ENCODE results near the gene PAFAH2.

Gene PAFAH2

GRCh38 chr1:25927521-25928265 lies 70.2 kb downstream of the PAFAH2 start:
- no peak for DNase-seq

GRCh38 chr1:25926731-25927496 lies 70.9 kb downstream of the PAFAH2 start:
- no peak for DNase-seq

GRCh38 chr1:25924454-25924853 lies 73.4 kb downstream of the PAFAH2 start:
- no peak for DNase-seq

GRCh38 chr1:25922971-25923552 lies 74.8 kb downstream of the PAFAH2 start:
- DNase-seq, result no peak

GRCh38 chr1:25922056-25922970 lies 75.5 kb downstream of the PAFAH2 start:
- peak; percentile 32 for DNase-seq

GRCh38 chr1:25918615-25919014 lies 79.2 kb downstream of the PAFAH2 start:
- no peak for DNase-seq

GRCh38 chr1:25917996-25918395 lies 79.9 kb downstream of the PAFAH2 start:
- no peak for DNase-seq

GRCh38 chr1:25916460-25916859 lies 81.4 kb downstream of the PAFAH2 start:
- no peak for DNase-seq

- no peak for DNase-seq
Measured at GRCh38 chr1:25914074-25914995, 83.5 kb downstream of the PAFAH2 start.

- no peak for DNase-seq
Measured at GRCh38 chr1:25913206-25913605, 84.7 kb downstream of the PAFAH2 start.

GRCh38 chr1:25912076-25912831 lies 85.6 kb downstream of the PAFAH2 start:
- no peak for DNase-seq

GRCh38 chr1:25911162-25911561 lies 86.7 kb downstream of the PAFAH2 start:
- DNase-seq, result no peak

Data from T-helper 9 cell (primary cell).